ENCODE data around the gene NECTIN1. TPM values are rescaled to one million over a fixed set of nuclear protein-coding genes. Genes with fewer than 3 reads are reported as not detected.

NECTIN1 gene
- total and polyA plus RNA-seq, 2 experiments from 2014 or later = 1.0 to 5.2 TPM

GRCh38 chr11:119634301-119634700 is 94.7 kb downstream of the NECTIN1 start:
- no peak overlapping the region for H2AFZ ChIP-seq
- no peaks in the 10 kb centered on the region for H3K9me2 ChIP-seq (ENCODE audit: insufficient read depth)
- H3K79me2 ChIP-seq (ENCODE audit: insufficient read depth) = no peaks in the 10 kb centered on the region
- WGBS, 2 experiments (ENCODE audit: low coverage in 1 of 2, low lambda C conversion rate in 2 of 2, missing lambda C conversion rate in 2 of 2) = 79 to 82% methylated on average over 12 to 15 of the region's 15 CpGs
- no peak overlapping the region for H3K27ac ChIP-seq
- peaks cover 6% of the 10 kb centered on the region for H3K27me3 ChIP-seq (replicated peaks; ENCODE audit: insufficient read depth)
- in situ Hi-C loops (cut with MboI) = no loop called here
- no peaks in the 10 kb centered on the region for H3K4me1 ChIP-seq (ENCODE audit: insufficient read depth)
- no peaks in the 10 kb centered on the region for H3K36me3 ChIP-seq (ENCODE audit: low read depth)
- TF ChIP-seq EZH2phosphoT487 (IDR thresholded peaks at IDR 0.05; ENCODE audit: insufficient read depth, low read depth) = no peak
- TF ChIP-seq EZH2 (IDR thresholded peaks at IDR 0.05; ENCODE audit: insufficient read depth, poor library complexity, severe bottlenecking) = no peak
- no peaks in the 10 kb centered on the region for H3K9me3 ChIP-seq (ENCODE audit: low read depth)
- no peak overlapping the region for H3K9ac ChIP-seq
- H3F3A ChIP-seq (ENCODE audit: insufficient read depth) = no peaks in the 10 kb centered on the region
- no peak overlapping the region for H3K4me2 ChIP-seq (ENCODE audit: unreplicated experiment)
- H3K4me3 ChIP-seq = no peak overlapping the region
- H4K20me1 ChIP-seq (ENCODE audit: insufficient read depth) = no peaks in the 10 kb centered on the region
- no peak for DNase-seq

GRCh38 chr11:119629834-119630624 is 99.0 kb downstream of the NECTIN1 start:
- H3K27ac ChIP-seq = no peak overlapping the region
- peaks cover 11% of the 10 kb centered on the region for H3K27me3 ChIP-seq (replicated peaks; ENCODE audit: insufficient read depth)
- H3K79me2 ChIP-seq (ENCODE audit: insufficient read depth) = no peaks in the 10 kb centered on the region
- H4K20me1 ChIP-seq (ENCODE audit: insufficient read depth) = no peaks in the 10 kb centered on the region
- H3K4me1 ChIP-seq (ENCODE audit: insufficient read depth) = no peaks in the 10 kb centered on the region
- H3K4me2 ChIP-seq (ENCODE audit: unreplicated experiment) = no peak overlapping the region
- in situ Hi-C loops (cut with MboI) = no loop called here
- no peaks in the 10 kb centered on the region for H3F3A ChIP-seq (ENCODE audit: insufficient read depth)
- H3K9ac ChIP-seq = no peak overlapping the region
- no peak overlapping the region for H3K4me3 ChIP-seq
- WGBS, 2 experiments (ENCODE audit: low coverage in 1 of 2, low lambda C conversion rate in 2 of 2, missing lambda C conversion rate in 2 of 2) = 60 to 62% methylated on average over 8 of the region's 8 CpGs
- TF ChIP-seq EZH2 (IDR thresholded peaks at IDR 0.05; ENCODE audit: insufficient read depth, poor library complexity, severe bottlenecking) (no peak), EZH2phosphoT487 (IDR thresholded peaks at IDR 0.05; ENCODE audit: insufficient read depth, low read depth) (no peak)
- no peak overlapping the region for H2AFZ ChIP-seq
- H3K36me3 ChIP-seq (ENCODE audit: low read depth) = no peaks in the 10 kb centered on the region
- H3K9me3 ChIP-seq (ENCODE audit: low read depth) = no peaks in the 10 kb centered on the region
- no peaks in the 10 kb centered on the region for H3K9me2 ChIP-seq (ENCODE audit: insufficient read depth)
- no peak for DNase-seq

DNA sequence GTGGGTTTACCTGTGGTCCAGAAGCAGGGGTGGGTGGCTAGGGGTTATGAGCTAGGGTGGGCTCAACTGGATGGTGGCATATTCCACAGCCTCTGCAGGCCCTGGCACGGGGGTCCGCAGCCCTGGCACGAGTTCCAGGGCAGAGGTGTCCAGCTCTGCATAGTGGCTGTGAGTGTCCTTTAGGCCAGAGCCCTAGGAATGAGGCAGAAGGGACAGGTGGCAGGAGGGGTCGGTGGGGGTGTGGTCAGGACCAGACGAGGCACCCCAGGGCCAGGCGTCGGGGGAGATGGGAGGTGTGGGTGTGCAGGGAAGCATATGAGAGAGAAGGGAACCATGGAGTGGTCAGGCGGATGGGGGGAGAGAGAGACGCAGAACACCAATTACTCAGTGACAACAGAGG is 99.9 kb downstream of the NECTIN1 start:
- WGBS, 2 experiments (ENCODE audit: low coverage in 1 of 2, low lambda C conversion rate in 2 of 2, missing lambda C conversion rate in 2 of 2) = 42 to 51% methylated on average over 4 to 8 of the region's 9 CpGs
- no peaks in the 10 kb centered on the region for H3F3A ChIP-seq (ENCODE audit: insufficient read depth)
- H3K4me3 ChIP-seq = no peak overlapping the region
- H3K27me3 ChIP-seq (replicated peaks; ENCODE audit: insufficient read depth) = peaks cover 11% of the 10 kb centered on the region
- TF ChIP-seq EZH2 (IDR thresholded peaks at IDR 0.05; ENCODE audit: insufficient read depth, poor library complexity, severe bottlenecking) (no peak), EZH2phosphoT487 (IDR thresholded peaks at IDR 0.05; ENCODE audit: insufficient read depth, low read depth) (no peak)
- H3K9me2 ChIP-seq (ENCODE audit: insufficient read depth) = no peaks in the 10 kb centered on the region
- H3K4me2 ChIP-seq (ENCODE audit: unreplicated experiment) = no peak overlapping the region
- no peaks in the 10 kb centered on the region for H3K36me3 ChIP-seq (ENCODE audit: low read depth)
- H3K4me1 ChIP-seq (ENCODE audit: insufficient read depth) = no peaks in the 10 kb centered on the region
- in situ Hi-C loops (cut with MboI) = no loop called here
- H4K20me1 ChIP-seq (ENCODE audit: insufficient read depth) = no peaks in the 10 kb centered on the region
- H2AFZ ChIP-seq = no peak overlapping the region
- no peak for DNase-seq
- H3K27ac ChIP-seq = no peak overlapping the region
- H3K9me3 ChIP-seq (ENCODE audit: low read depth) = no peaks in the 10 kb centered on the region
- H3K79me2 ChIP-seq (ENCODE audit: insufficient read depth) = no peaks in the 10 kb centered on the region
- H3K9ac ChIP-seq = no peak overlapping the region

DNA sequence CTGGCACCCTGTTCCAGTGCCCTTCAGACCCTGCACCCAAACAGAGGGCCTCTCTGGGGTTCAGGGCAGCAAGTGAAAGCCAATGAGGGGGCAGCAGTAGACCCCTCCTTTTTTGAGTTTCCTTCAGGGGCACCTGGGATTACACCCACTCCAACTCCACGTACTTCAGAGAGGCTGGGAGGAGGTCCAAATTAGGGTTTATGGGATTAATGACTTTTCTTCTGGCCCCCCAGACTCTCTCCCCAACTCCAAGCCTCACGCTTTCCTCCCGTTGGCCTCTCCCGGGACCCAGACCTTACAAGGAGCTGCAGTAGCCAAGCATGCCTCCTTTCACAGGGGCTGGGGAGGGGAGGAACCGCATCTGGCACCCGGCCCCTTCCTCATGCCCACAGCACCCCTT is 101.7 kb downstream of the NECTIN1 start:
- 59 to 66% methylated on average over 6 of the region's 6 CpGs for WGBS, 2 experiments (ENCODE audit: low coverage in 1 of 2, low lambda C conversion rate in 2 of 2, missing lambda C conversion rate in 2 of 2)

More for the DNA sequence above, 101.7 kb downstream of the NECTIN1 start:
- Histone ChIP-seq H2AFZ (no peak overlapping the region), H3K9me3 (ENCODE audit: low read depth) (no peaks in the 10 kb centered on the region), H3K27me3 (replicated peaks; ENCODE audit: insufficient read depth) (peaks cover 11% of the 10 kb centered on the region), H3K4me3 (no peak overlapping the region), H3K79me2 (ENCODE audit: insufficient read depth) (no peaks in the 10 kb centered on the region), H3K4me2 (ENCODE audit: unreplicated experiment) (no peak overlapping the region), H3K36me3 (ENCODE audit: low read depth) (no peaks in the 10 kb centered on the region), H3K4me1 (ENCODE audit: insufficient read depth) (no peaks in the 10 kb centered on the region), H3F3A (ENCODE audit: insufficient read depth) (no peaks in the 10 kb centered on the region), H3K27ac (no peak overlapping the region), H3K9ac (no peak overlapping the region), H4K20me1 (ENCODE audit: insufficient read depth) (no peaks in the 10 kb centered on the region), H3K9me2 (ENCODE audit: insufficient read depth) (no peaks in the 10 kb centered on the region)
- TF ChIP-seq EZH2 (IDR thresholded peaks at IDR 0.05; ENCODE audit: insufficient read depth, poor library complexity, severe bottlenecking) (no peak), EZH2phosphoT487 (IDR thresholded peaks at IDR 0.05; ENCODE audit: insufficient read depth, low read depth) (no peak)
- no peak for DNase-seq
- in situ Hi-C loops (cut with MboI) = no loop called here
